Loucy (cell line): ENCODE measurements around the gene SLC39A13.

Experiments used
- EZH2phosphoT487 ChIP-seq: fragments of 200-600 bp; IDR thresholded peaks from 2 replicates; pipeline ENCODE4 v1.6.1; 2018; ENCODE audit warnings: antibody characterized with exemption, mild to moderate bottlenecking, moderate library complexity, borderline replicate concordance
- TF ChIP-seq, protein P1 (sequence below): fragments of 200-600 bp; sonication (generic); conservative IDR thresholded peaks from 2 replicates; pipeline ENCODE4 v1.5.1; 2014; ENCODE audit warnings: mild to moderate bottlenecking, antibody characterized with exemption, low read length

DNA sequence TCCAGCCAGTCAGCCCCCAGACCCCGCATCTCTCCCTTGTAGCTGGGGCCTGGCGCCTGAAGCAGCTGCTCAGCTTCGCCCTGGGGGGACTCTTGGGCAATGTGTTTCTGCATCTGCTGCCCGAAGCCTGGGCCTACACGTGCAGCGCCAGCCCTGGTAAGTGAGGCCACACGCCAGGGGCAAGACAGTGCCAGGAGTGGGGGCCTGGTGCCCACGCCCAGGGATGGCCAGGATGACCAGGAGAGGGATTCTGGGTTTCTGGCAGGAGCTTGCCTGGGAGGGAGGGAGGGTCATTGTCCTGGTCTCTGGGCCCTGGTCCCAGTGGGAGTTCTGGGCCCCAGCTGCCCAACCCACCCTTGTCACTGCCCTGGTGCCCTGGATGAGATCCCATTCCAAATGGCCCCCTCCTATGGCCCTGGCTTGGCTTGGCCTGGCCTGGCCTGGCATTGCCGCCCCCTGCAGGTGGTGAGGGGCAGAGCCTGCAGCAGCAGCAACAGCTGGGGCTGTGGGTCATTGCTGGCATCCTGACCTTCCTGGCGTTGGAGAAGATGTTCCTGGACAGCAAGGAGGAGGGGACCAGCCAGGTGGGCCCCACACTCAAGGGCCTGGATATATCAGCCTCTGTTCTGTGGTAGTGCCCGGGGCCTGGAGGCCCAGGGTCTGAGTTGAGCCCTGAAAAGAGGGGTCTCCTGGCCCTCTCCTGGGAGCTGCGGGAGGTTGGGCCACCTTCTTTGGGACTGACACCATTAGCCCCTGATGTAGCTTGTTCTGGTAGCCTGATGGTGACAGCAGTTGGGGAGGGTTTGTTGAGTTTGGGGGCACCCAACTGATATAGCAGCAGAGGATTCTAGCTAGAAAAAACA is 3.7 kb downstream of the SLC39A13 start:
- TF ChIP-seq, protein P1, sequence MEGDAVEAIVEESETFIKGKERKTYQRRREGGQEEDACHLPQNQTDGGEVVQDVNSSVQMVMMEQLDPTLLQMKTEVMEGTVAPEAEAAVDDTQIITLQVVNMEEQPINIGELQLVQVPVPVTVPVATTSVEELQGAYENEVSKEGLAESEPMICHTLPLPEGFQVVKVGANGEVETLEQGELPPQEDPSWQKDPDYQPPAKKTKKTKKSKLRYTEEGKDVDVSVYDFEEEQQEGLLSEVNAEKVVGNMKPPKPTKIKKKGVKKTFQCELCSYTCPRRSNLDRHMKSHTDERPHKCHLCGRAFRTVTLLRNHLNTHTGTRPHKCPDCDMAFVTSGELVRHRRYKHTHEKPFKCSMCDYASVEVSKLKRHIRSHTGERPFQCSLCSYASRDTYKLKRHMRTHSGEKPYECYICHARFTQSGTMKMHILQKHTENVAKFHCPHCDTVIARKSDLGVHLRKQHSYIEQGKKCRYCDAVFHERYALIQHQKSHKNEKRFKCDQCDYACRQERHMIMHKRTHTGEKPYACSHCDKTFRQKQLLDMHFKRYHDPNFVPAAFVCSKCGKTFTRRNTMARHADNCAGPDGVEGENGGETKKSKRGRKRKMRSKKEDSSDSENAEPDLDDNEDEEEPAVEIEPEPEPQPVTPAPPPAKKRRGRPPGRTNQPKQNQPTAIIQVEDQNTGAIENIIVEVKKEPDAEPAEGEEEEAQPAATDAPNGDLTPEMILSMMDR = peak; percentile 88
- TF ChIP-seq EZH2phosphoT487 = no peak
